Measurements from ENCODE around the gene GOLT1A. TPM values are rescaled to one million over a fixed set of nuclear protein-coding genes. Genes with fewer than 3 reads are reported as not detected.

The GOLT1A gene
- total RNA-seq, 3 donors from 2014 or later (not counting 1 experiment from before 2014, with no cell fraction given): not detected

DNA sequence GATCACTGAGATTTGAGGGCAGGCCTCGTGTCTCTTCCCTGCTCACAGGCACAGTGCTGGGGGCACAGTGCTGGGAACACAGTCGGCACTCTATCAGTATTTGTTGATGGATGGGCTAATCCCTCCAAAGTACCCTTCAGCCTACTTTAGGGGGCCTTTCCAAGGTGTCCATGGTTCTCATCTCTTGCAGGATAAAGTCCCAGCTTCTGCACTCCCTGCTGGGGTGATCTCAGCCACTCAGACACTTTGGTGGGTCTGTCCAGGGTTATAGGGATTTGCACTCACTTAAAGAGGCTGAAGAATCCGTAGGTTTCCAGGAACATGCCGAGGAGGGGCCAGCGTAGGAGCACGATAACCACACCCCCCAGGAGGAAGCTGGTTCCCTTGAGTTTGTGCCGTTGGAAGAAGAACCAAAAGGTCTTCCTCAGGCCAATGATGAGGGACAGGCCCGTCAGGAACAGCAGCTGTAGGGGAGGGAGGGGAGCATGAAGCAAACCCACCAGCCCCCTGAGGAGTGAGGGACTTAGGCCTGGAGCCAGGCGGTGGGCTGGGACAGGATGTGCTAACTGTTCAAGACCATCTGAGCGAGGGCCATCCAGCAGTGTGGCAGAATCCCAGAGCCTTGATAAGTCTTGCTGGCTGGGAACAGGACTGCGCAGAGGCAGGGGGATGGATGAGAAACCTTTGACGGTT is 12.3 kb downstream of the GOLT1A start:
- H3K4me1 Mint-ChIP-seq: no peaks in the 10 kb centered on the region
- H3K4me3 Mint-ChIP-seq: no peak overlapping the region
- intact Hi-C loops (cut with micrococcal nuclease): no loop called here
- no peak overlapping the region for H3K27ac ChIP-seq (ENCODE audit: low read length)
- WGBS (ENCODE audit: insufficient coverage): 89% methylated on average over 12 of the region's 12 CpGs
- H3K27me3 ChIP-seq (ENCODE audit: control insufficient read depth, insufficient read depth, low read length): peaks cover 2% of the 10 kb centered on the region
- TF ChIP-seq CTCF (IDR thresholded peaks at IDR 0.05): no peak
- no peaks in the 10 kb centered on the region for H3K36me3 Mint-ChIP-seq
- H3K27ac Mint-ChIP-seq: no peak overlapping the region
- no peaks in the 10 kb centered on the region for H3K9me3 Mint-ChIP-seq
- H3K36me3 ChIP-seq (ENCODE audit: control insufficient read depth, insufficient read depth, low read length): no peaks in the 10 kb centered on the region
- ATAC-seq: no peak
- no peak overlapping the region for H3K4me3 ChIP-seq (ENCODE audit: low read length)
- peaks cover 22 to 36% of the 10 kb centered on the region in 2 donors for H3K27me3 Mint-ChIP-seq (ENCODE audit: low read depth in 2 of 2)
- no peaks in the 10 kb centered on the region for H3K9me3 ChIP-seq (ENCODE audit: control insufficient read depth, insufficient read depth, low read length)
- H3K4me1 ChIP-seq (ENCODE audit: control insufficient read depth, insufficient read depth, low read length): no peaks in the 10 kb centered on the region
- no peak for DNase-seq

DNA sequence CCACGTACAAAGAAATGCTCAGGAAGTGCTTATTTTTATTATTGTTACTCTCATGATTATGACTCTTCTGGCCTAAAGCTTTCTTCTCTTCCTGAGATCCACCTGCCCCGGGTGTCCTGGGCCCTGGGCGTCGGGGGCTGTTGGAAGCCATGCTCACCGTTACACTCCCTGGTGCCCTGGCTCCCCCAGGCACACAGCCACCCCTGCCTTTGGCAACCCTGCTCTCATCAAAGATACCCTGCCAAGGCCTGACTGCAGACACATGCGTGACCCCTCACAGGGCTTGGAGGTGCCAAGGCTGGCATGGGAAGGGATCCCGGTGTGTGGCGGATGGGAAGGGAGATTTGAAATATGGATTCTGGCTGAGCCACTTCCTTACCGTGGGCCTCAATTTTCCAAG is 14.2 kb downstream of the GOLT1A start:
- H3K4me3 ChIP-seq (ENCODE audit: low read length): no peak overlapping the region
- H3K4me3 Mint-ChIP-seq: no peak overlapping the region
- DNase-seq (no peak), ATAC-seq (no peak)
- peaks cover 5% of the 10 kb centered on the region for H3K4me1 ChIP-seq (ENCODE audit: control insufficient read depth, insufficient read depth, low read length)
- H3K27ac ChIP-seq (ENCODE audit: low read length): no peak overlapping the region
- no peaks in the 10 kb centered on the region for H3K27me3 ChIP-seq (ENCODE audit: control insufficient read depth, insufficient read depth, low read length)
- intact Hi-C loops (cut with micrococcal nuclease): no loop called here
- no peak overlapping the region for H3K27ac Mint-ChIP-seq
- H3K9me3 ChIP-seq (ENCODE audit: control insufficient read depth, insufficient read depth, low read length): no peaks in the 10 kb centered on the region
- no peaks in the 10 kb centered on the region for H3K36me3 Mint-ChIP-seq
- H3K4me1 Mint-ChIP-seq: peaks cover 0 to 8% of the 10 kb centered on the region in 2 donors
- TF ChIP-seq CTCF (IDR thresholded peaks at IDR 0.05): no peak
- H3K36me3 ChIP-seq (ENCODE audit: control insufficient read depth, insufficient read depth, low read length): no peaks in the 10 kb centered on the region
- no peaks in the 10 kb centered on the region for H3K9me3 Mint-ChIP-seq
- WGBS (ENCODE audit: insufficient coverage): 88% methylated on average over 9 of the region's 9 CpGs
- peaks cover 13 to 17% of the 10 kb centered on the region in 2 donors for H3K27me3 Mint-ChIP-seq (ENCODE audit: low read depth in 2 of 2)

- ATAC-seq (no peak), DNase-seq (no peak)
- no peaks in the 10 kb centered on the region for H3K9me3 Mint-ChIP-seq
- WGBS (ENCODE audit: insufficient coverage): 81% methylated on average over 15 of the region's 18 CpGs
- Histone ChIP-seq H3K4me3 (ENCODE audit: low read length) (no peak overlapping the region), H3K4me1 (ENCODE audit: control insufficient read depth, insufficient read depth, low read length) (peaks cover 5% of the 10 kb centered on the region), H3K9me3 (ENCODE audit: control insufficient read depth, insufficient read depth, low read length) (no peaks in the 10 kb centered on the region), H3K27ac (ENCODE audit: low read length) (no peak overlapping the region), H3K27me3 (ENCODE audit: control insufficient read depth, insufficient read depth, low read length) (no peaks in the 10 kb centered on the region), H3K36me3 (ENCODE audit: control insufficient read depth, insufficient read depth, low read length) (no peaks in the 10 kb centered on the region)
- no peaks in the 10 kb centered on the region for H3K36me3 Mint-ChIP-seq
- intact Hi-C loops (cut with micrococcal nuclease): no loop called here
- H3K4me3 Mint-ChIP-seq: no peak overlapping the region
- peaks cover 0 to 10% of the 10 kb centered on the region in 2 donors for H3K4me1 Mint-ChIP-seq
- no peak overlapping the region for H3K27ac Mint-ChIP-seq
- H3K27me3 Mint-ChIP-seq (ENCODE audit: low read depth in 2 of 2): peaks cover 6 to 7% of the 10 kb centered on the region in 2 donors
- no peak for TF ChIP-seq CTCF (IDR thresholded peaks at IDR 0.05)
These were observed 15.1 kb downstream of the GOLT1A start for GRCh38 chr1:204198348-204199340.

Data from natural killer cell (primary cell).